RWPE1 (cell line): ENCODE data around the gene ZNF837.

Experiments
- CTCF ChIA-PET: fragments of 350-600 bp; sonication (Branson Sonifier 250); formaldehyde crosslinking; extraction: SDS; loops from one replicate; lab custom pipeline; 2021; lab: Yijun Ruan, JAX
- POLR2A ChIA-PET: fragments of 400-600 bp; formaldehyde crosslinking; extraction: SDS; loops from one replicate; lab custom pipeline; 2020; ENCODE audit warnings: antibody characterized with exemption; ENCODE audit not compliant: low non-redundant PET; lab: Yijun Ruan, JAX
- DNase-seq: peaks from one replicate; pipeline ENCODE4 v3.0.0; 2012; ENCODE audit warnings: low spot score
- H3K27ac ChIP-seq: fragments of 450-650 bp; 2 replicates; pipeline ENCODE4 v1.5.1; 2017
- CTCF ChIP-seq: fragments of 450-650 bp; conservative IDR thresholded peaks from 2 replicates; pipeline ENCODE4 v1.5.1; 2017; ENCODE audit warnings: low read depth, mild to moderate bottlenecking

Gene ZNF837

DNA sequence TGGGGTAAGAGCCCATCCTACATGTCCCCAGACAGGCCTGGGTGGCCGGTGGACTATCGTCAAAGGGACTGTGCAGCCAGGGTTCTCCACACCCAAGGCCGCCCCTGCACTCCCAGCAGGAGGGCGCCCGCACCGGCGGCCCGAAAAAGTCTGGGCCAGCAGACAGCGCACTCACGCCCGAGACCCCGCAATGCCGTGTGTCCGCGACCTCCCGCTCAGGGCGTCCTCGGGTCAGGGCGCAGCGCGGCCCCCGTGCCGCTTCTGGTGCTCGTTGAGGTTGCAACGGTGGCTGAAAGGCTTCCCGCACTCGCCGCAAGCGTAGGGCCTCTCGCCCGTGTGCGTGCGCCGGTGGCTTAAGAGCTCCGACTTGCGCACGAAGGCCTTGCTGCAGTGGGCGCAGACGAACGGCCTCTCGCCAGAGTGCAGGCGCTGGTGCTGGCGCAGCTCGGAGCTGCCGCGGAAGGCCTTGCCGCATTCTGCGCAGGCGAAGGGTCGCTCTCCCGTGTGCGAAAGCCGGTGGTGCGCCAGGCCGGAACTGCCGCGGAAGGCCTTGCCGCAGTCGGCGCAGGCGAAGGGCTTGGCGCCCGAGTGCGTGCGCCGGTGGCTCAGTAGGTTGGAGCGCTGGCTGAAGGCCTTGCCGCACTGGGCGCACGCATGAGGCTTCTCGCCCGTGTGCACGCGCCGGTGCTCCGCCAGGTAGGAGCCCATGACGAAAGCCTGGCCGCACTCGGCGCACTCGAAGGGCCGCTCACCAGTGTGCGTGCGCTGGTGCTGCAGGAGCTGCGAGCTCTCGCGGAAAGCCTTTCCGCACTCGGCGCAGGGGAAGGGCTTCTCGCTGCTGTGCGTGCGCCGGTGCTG is 24.7 kb downstream of the ZNF837 start:
- DNase-seq, result no peak
- ChIA-PET CTCF (no interaction called here), POLR2A (interaction anchor here (0.6 kb wide), 1 partner anchor 164 kb away, joined by 3 read pairs; no protein-coding TSS in a partner anchor)

GRCh38 chr19:58355215-58355796 is 25.5 kb downstream of the ZNF837 start:
- ChIA-PET CTCF (no interaction called here), POLR2A (interaction anchor here (0.6 kb wide), 1 partner anchor 165 kb away, joined by 3 read pairs; no protein-coding TSS in a partner anchor)
- no peak overlapping the region for H3K27ac ChIP-seq
- no peak for TF ChIP-seq CTCF
- no peak for DNase-seq

More for the DNA sequence above, 24.7 kb downstream of the ZNF837 start:
- no peak overlapping the region for H3K27ac ChIP-seq
- no peak for TF ChIP-seq CTCF

DNA sequence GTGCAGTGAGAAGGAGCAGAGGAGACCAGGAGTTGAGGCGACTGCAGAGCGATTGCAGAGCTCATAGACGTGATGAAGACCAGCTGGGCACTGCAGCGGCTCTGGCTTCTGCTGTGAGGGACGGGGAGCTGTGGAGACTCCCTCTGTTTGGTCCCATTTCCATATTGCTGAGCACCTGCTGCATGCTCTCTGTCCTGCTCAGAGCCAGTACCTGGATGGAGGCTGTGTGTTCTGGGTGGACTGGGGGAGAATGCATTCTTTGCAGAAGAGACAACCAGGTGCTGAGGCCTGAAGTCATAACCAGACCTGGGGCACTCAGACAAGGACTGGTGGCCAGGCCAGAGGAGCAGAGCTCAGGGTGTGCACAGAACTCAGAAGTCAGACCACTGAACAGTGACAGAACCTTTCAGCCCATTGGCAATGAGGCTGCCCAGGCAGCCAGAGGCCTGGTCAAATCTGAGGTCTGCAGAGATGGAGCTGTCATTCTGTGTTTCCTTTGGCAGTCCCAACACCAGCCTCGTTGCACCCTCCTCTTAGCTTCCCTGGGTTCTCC is 26.3 kb downstream of the ZNF837 start:
- ChIA-PET POLR2A (no interaction called here), CTCF (no interaction called here)
- DNase-seq, result no peak
- H3K27ac ChIP-seq, result no peak overlapping the region; the same call in 1 of the 2 replicates
- TF ChIP-seq CTCF, result no peak

GRCh38 chr19:58353717-58354477 is 26.9 kb downstream of the ZNF837 start:
- POLR2A ChIA-PET, result no interaction called here
- TF ChIP-seq CTCF, result no peak
- no peak overlapping the region for H3K27ac ChIP-seq
- CTCF ChIA-PET, result interaction anchor here (0.6 kb wide), 1 partner anchor 345 kb away, joined by 3 read pairs; no protein-coding TSS in a partner anchor
- no peak for DNase-seq

DNA sequence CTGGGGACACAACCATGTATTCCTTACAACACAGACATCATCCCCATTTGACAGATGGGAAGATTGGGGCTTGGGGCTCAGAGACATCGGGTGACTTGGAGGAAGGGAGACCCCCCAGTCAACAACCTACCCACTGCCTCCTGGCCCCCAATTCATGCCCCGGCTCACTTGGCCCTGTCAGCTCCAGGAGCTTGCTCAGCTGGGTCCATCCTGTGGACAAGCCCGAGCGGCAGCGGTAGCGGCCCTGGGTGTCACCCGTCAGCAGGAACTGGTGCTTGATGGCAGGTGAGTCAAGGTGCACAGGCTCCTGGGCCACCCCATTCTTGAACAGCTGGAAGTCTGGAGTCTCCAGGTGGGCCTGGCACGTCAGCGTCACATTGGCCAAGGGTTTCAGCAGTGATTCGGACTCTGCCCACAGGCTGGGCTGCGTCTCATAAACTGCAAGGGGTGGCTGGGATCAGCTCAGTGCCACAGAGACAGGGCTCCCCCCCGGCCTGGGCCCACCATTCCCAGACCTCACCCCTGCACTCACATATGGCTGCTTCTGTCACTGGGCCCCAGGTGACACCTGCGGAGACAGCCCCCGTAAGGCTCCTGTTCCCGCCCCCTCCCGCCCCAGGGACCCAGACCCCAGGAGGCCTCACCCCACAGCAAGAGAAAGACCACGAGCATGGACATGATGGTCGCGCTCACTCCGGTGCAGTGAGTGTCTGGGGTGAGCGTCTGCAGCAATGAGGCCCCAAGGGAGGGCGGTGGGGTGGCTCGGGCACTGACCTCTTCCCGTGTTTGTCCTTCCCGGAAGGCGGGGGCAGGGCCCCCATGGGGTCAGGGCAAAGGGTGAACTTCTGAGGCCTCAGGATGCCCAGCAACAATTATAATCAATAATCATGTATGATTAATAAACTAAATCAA is 27.8 kb downstream of the ZNF837 start, which contains the start of gene A1BG:
Gene A1BG (minus strand): TSS at position 733 of the 912 bp plus-strand sequence. CDS start 55 bp downstream, at position 678.
- DNase-seq, result no peak
- ChIA-PET POLR2A (interaction anchor here (0.6 kb wide), 1 partner anchor 10 kb away, joined by 4 read pairs; no protein-coding TSS in a partner anchor), CTCF (no interaction called here)
- TF ChIP-seq CTCF, result no peak
- H3K27ac ChIP-seq, result no peak within 1 kb of the TSS
